ENCODE results near the gene DCAF5. TPM values are rescaled to one million over a fixed set of nuclear protein-coding genes. Genes with fewer than 3 reads are reported as not detected.

DCAF5 gene
- total and polyA plus RNA-seq, 2 of the 13 experiments (the other 11 are each of a cell fraction or from before 2014, with no cell fraction given) = 13.4 to 31.6 TPM

DNA sequence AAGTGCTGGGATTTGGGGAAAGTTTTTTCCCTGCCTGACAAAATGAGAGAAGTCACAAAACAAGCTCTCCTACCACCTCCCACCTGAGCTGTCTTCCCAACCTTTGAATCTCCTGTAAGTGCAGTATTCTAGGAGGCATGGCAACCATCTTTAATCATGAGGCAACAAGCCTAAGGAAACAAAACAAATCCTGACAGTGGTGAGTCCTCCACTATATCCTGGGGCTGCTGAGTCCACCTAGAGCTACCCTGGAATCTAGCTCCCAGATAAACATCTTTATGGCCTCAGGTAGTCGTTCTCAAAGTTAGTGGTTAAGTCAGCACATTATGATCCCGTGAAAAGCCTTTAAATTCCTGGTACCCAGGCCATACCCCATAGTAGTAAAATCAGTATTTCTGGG, 151.5 kb downstream of the DCAF5 start:
- CTCF ChIA-PET (ENCODE audit: low intra/inter-chr PET ratio, low total read pairs) = interaction anchor here (1.1 to 1.8 kb wide), 2 partner anchors 88 to 90 kb away, joined by 4 to 17 read pairs; no protein-coding TSS in a partner anchor
- in situ Hi-C loops (cut with HindIII; ENCODE audit: extremely low pct_ligation_motif_present, low pct_unique_long_range_greater_than_20kb) = no loop called here
- BruUV-seq (replicated peaks) = no TSS peak
- Histone ChIP-seq H3K79me2 (ENCODE audit: insufficient read depth, low read length) (no peaks in the 10 kb centered on the region), H3K9me3 (ENCODE audit: low read length) (no peaks in the 10 kb centered on the region), H3K27me3 (ENCODE audit: control insufficient read depth in 1 of 2, insufficient read depth in 2 of 2, low read length in 2 of 2) (peaks cover 0 to 26% of the 10 kb centered on the region in 2 experiments; a peak in 3 of 5 replicates), H3K4me1 (ENCODE audit: insufficient read depth, low read length) (peaks cover 21% of the 10 kb centered on the region), H3K27ac (ENCODE audit: extremely low read length, insufficient read depth, low read length) (no peak overlapping the region), H3K36me3 (replicated peaks in 1 of 2; ENCODE audit: control insufficient read depth in 1 of 2, insufficient read depth in 2 of 2, low read length in 2 of 2) (no peaks in the 10 kb centered on the region), H3K4me3 (replicated peaks in 1 of 3; ENCODE audit: insufficient read depth in 1 of 3, low read depth in 2 of 3, low read length in 3 of 3) (no peak overlapping the region), H4K20me1 (ENCODE audit: insufficient read depth, low read length) (no peaks in the 10 kb centered on the region), H2AFZ (ENCODE audit: low read length) (no peak overlapping the region), H3K9ac (ENCODE audit: insufficient read depth, low read depth, low read length) (no peak overlapping the region), H3K4me2 (ENCODE audit: low read depth, low read length) (no peak overlapping the region)
- ATAC-seq (no peak), DNase-seq (ENCODE audit: low spot score) (no peak), FAIRE-seq (no peak)
- WGBS (ENCODE audit: low lambda C conversion rate) = 86% methylated on average over 2 of the region's 2 CpGs
- POLR2A ChIA-PET = no interaction called here
- intact Hi-C loops (cut with micrococcal nuclease; ENCODE audit: unreplicated experiment) = no loop called here
- TF ChIP-seq HNRNPK (IDR thresholded peaks at IDR 0.05; ENCODE audit: low read depth, low read length, poor library complexity, severe bottlenecking) (no peak), ZBTB38 (CRISPR knock-in tag; IDR thresholded peaks at IDR 0.05) (no peak), TBL1XR1 (IDR thresholded peaks at IDR 0.05; ENCODE audit: borderline replicate concordance, low read length, partially characterized antibody) (no peak), ZNF121 (CRISPR knock-in tag; IDR thresholded peaks at IDR 0.05) (no peak), KMT2B (CRISPR knock-in tag; IDR thresholded peaks at IDR 0.05) (no peak), KLF11 (CRISPR knock-in tag; IDR thresholded peaks at IDR 0.05) (no peak), ZNF441 (CRISPR knock-in tag; IDR thresholded peaks at IDR 0.05; ENCODE audit: borderline replicate concordance) (no peak), ELF1 (CRISPR knock-in tag; IDR thresholded peaks at IDR 0.05) (no peak), RORA (CRISPR knock-in tag; IDR thresholded peaks at IDR 0.05) (no peak), NONO (IDR thresholded peaks at IDR 0.05) (no peak), NONO (CRISPR knock-in tag; conservative IDR thresholded peaks at IDR 0.05) (no peak), HNF4A (CRISPR knock-in tag; IDR thresholded peaks at IDR 0.05) (no peak), HNRNPLL (IDR thresholded peaks at IDR 0.05; ENCODE audit: low read depth, low read length, poor library complexity, severe bottlenecking) (no peak), KDM4B (CRISPR knock-in tag; IDR thresholded peaks at IDR 0.05) (no peak), MXD4 (CRISPR knock-in tag; IDR thresholded peaks at IDR 0.05) (no peak), HIVEP1 (CRISPR knock-in tag; IDR thresholded peaks at IDR 0.05) (no peak)
- TF ChIP-seq, protein P1, sequence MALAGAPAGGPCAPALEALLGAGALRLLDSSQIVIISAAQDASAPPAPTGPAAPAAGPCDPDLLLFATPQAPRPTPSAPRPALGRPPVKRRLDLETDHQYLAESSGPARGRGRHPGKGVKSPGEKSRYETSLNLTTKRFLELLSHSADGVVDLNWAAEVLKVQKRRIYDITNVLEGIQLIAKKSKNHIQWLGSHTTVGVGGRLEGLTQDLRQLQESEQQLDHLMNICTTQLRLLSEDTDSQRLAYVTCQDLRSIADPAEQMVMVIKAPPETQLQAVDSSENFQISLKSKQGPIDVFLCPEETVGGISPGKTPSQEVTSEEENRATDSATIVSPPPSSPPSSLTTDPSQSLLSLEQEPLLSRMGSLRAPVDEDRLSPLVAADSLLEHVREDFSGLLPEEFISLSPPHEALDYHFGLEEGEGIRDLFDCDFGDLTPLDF (CRISPR knock-in tag; IDR thresholded peaks at IDR 0.05) = no peak
- TF ChIP-seq, protein P2, sequence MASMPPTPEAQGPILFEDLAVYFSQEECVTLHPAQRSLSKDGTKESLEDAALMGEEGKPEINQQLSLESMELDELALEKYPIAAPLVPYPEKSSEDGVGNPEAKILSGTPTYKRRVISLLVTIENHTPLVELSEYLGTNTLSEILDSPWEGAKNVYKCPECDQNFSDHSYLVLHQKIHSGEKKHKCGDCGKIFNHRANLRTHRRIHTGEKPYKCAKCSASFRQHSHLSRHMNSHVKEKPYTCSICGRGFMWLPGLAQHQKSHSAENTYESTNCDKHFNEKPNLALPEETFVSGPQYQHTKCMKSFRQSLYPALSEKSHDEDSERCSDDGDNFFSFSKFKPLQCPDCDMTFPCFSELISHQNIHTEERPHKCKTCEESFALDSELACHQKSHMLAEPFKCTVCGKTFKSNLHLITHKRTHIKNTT (CRISPR knock-in tag; IDR thresholded peaks at IDR 0.05) = no peak
- TF ChIP-seq, protein P3, sequence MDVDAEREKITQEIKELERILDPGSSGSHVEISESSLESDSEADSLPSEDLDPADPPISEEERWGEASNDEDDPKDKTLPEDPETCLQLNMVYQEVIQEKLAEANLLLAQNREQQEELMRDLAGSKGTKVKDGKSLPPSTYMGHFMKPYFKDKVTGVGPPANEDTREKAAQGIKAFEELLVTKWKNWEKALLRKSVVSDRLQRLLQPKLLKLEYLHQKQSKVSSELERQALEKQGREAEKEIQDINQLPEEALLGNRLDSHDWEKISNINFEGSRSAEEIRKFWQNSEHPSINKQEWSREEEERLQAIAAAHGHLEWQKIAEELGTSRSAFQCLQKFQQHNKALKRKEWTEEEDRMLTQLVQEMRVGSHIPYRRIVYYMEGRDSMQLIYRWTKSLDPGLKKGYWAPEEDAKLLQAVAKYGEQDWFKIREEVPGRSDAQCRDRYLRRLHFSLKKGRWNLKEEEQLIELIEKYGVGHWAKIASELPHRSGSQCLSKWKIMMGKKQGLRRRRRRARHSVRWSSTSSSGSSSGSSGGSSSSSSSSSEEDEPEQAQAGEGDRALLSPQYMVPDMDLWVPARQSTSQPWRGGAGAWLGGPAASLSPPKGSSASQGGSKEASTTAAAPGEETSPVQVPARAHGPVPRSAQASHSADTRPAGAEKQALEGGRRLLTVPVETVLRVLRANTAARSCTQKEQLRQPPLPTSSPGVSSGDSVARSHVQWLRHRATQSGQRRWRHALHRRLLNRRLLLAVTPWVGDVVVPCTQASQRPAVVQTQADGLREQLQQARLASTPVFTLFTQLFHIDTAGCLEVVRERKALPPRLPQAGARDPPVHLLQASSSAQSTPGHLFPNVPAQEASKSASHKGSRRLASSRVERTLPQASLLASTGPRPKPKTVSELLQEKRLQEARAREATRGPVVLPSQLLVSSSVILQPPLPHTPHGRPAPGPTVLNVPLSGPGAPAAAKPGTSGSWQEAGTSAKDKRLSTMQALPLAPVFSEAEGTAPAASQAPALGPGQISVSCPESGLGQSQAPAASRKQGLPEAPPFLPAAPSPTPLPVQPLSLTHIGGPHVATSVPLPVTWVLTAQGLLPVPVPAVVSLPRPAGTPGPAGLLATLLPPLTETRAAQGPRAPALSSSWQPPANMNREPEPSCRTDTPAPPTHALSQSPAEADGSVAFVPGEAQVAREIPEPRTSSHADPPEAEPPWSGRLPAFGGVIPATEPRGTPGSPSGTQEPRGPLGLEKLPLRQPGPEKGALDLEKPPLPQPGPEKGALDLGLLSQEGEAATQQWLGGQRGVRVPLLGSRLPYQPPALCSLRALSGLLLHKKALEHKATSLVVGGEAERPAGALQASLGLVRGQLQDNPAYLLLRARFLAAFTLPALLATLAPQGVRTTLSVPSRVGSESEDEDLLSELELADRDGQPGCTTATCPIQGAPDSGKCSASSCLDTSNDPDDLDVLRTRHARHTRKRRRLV (CRISPR knock-in tag; IDR thresholded peaks at IDR 0.05) = no peak

Measured in HepG2 (cell line).